GF-D8 (cell line): ENCODE data around the gene LYL1.

ENCODE experiments used
- DNase-seq: peaks from one replicate; lab custom pipeline; 2025; lab: John Stamatoyannopoulos, UW

The LYL1 gene

GRCh38 chr19:13092606-13093235, 9.9 kb downstream of the LYL1 start:
- DNase-seq = no peak

- no peak for DNase-seq
Measured at GRCh38 chr19:13092158-13092543, 10.5 kb downstream of the LYL1 start.

- no peak for DNase-seq
Measured at GRCh38 chr19:13091400-13092157, 11.1 kb downstream of the LYL1 start.

GRCh38 chr19:13090511-13091231, 12.0 kb downstream of the LYL1 start:
- no peak for DNase-seq

GRCh38 chr19:13089857-13090507, 12.7 kb downstream of the LYL1 start:
- DNase-seq = no peak

GRCh38 chr19:13089139-13089856, 13.4 kb downstream of the LYL1 start:
- DNase-seq = no peak

GRCh38 chr19:13087795-13088537, 14.7 kb downstream of the LYL1 start:
- DNase-seq = no peak

- no peak for DNase-seq
Measured at GRCh38 chr19:13087295-13087694, 15.4 kb downstream of the LYL1 start.

- DNase-seq = no peak
Measured at GRCh38 chr19:13086341-13086740, 16.3 kb downstream of the LYL1 start.

GRCh38 chr19:13085666-13086065, 17.0 kb downstream of the LYL1 start:
- no peak for DNase-seq

- no peak for DNase-seq
Measured at GRCh38 chr19:13083627-13084026, 19.0 kb downstream of the LYL1 start.

GRCh38 chr19:13083008-13083404, 19.7 kb downstream of the LYL1 start:
- DNase-seq = no peak

GRCh38 chr19:13082192-13083007, 20.3 kb downstream of the LYL1 start:
- DNase-seq = no peak

GRCh38 chr19:13079542-13079986, 23.1 kb downstream of the LYL1 start:
- no peak for DNase-seq

- no peak for DNase-seq
Measured at GRCh38 chr19:13078897-13079541, 23.6 kb downstream of the LYL1 start.

GRCh38 chr19:13078381-13078780, 24.3 kb downstream of the LYL1 start:
- no peak for DNase-seq

GRCh38 chr19:13077240-13077639, 25.4 kb downstream of the LYL1 start:
- no peak for DNase-seq

- no peak for DNase-seq
Measured at GRCh38 chr19:13076787-13077186, 25.9 kb downstream of the LYL1 start.

- DNase-seq = no peak
Measured at GRCh38 chr19:13076320-13076719, 26.3 kb downstream of the LYL1 start.

- no peak for DNase-seq
Measured at GRCh38 chr19:13074378-13074777, 28.3 kb downstream of the LYL1 start.
